Esophagus muscularis mucosa (tissue), 4 donors: Measurements from ENCODE around the gene COG3.

Experiments
- EP300 ChIP-seq: sonication (generic); formaldehyde crosslinking; IDR thresholded peaks from one replicate; pipeline ENCODE4 v1.6.1; 2017; ENCODE audit warnings: antibody characterized with exemption
- POLR2A ChIP-seq: fragments of 450-650 bp; IDR thresholded peaks from one replicate; pipeline ENCODE4 v1.6.1; 2017; ENCODE audit warnings: antibody characterized with exemption, moderate library complexity, mild to moderate bottlenecking, low read depth
- POLR2AphosphoS5 ChIP-seq, 2 donors: sonication (generic); formaldehyde crosslinking; IDR thresholded peaks; one replicate each; pipeline ENCODE4 v1.6.1; 2017; ENCODE audit warnings: antibody characterized with exemption in 2 of 2
- TF ChIP-seq, protein P1 (sequence below), 3 experiments: fragments of 200-600 bp in 2 of 3; fragments of 450-650 bp in 1 of 3; sonication (generic) in 2 of 3; IDR thresholded peaks; one replicate each; pipeline ENCODE4 v1.5.1; 2017 to 2019; ENCODE audit warnings: antibody characterized with exemption in 3 of 3, mild to moderate bottlenecking in 2 of 3, moderate library complexity in 1 of 3

GRCh38 chr13:45576466-45576865 lies 111.7 kb downstream of the COG3 start:
- TF ChIP-seq POLR2A (no peak), POLR2AphosphoS5 (IDR thresholded peaks at IDR 0.05) (no peak), EP300 (no peak)
- TF ChIP-seq, protein P1, sequence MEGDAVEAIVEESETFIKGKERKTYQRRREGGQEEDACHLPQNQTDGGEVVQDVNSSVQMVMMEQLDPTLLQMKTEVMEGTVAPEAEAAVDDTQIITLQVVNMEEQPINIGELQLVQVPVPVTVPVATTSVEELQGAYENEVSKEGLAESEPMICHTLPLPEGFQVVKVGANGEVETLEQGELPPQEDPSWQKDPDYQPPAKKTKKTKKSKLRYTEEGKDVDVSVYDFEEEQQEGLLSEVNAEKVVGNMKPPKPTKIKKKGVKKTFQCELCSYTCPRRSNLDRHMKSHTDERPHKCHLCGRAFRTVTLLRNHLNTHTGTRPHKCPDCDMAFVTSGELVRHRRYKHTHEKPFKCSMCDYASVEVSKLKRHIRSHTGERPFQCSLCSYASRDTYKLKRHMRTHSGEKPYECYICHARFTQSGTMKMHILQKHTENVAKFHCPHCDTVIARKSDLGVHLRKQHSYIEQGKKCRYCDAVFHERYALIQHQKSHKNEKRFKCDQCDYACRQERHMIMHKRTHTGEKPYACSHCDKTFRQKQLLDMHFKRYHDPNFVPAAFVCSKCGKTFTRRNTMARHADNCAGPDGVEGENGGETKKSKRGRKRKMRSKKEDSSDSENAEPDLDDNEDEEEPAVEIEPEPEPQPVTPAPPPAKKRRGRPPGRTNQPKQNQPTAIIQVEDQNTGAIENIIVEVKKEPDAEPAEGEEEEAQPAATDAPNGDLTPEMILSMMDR (IDR thresholded peaks at IDR 0.05): no peak
